PC-9 (cell line): ENCODE results near the gene NCOA5. TPM values are rescaled to one million over a fixed set of nuclear protein-coding genes. Genes with fewer than 3 reads are reported as not detected.
A peak's percentile ranks its signal among the peaks of the same experiment; 100 is the strongest.

ENCODE experiments used
- BruUV-seq: library from RNA; stranded (reverse); fragments of 400-500 nt; replicated peaks from 2 replicates; lab custom pipeline; 2021; lab: Mats Ljungman, UMichigan
- CTCF ChIA-PET: fragments of 300-600 bp; sonication (Branson Sonifier 250); formaldehyde crosslinking; loops from one replicate; lab custom pipeline; 2022; ENCODE audit warnings: antibody characterized with exemption; lab: Charles Lee
- POLR2A ChIA-PET: fragments of 300-600 bp; sonication (Branson Sonifier 250); formaldehyde crosslinking; loops from one replicate; lab custom pipeline; 2022; ENCODE audit warnings: antibody characterized with exemption; ENCODE audit not compliant: unreplicated experiment; lab: Charles Lee
- DNase-seq, 2 experiments: peaks; one replicate each; pipeline versions ENCODE4 v3.0.0 to v3.0.0-alpha.2; 2015 to 2022; ENCODE audit warnings: mixed read lengths in 1 of 2
- H2AFZ ChIP-seq: fragments of 200-600 bp; sonication (generic); 2 replicates; pipeline ENCODE4 v1.8.1; 2017; ENCODE audit warnings: antibody characterized with exemption
- H3F3A ChIP-seq: fragments of 200-600 bp; sonication (generic); 2 replicates; pipeline ENCODE4 v1.8.1; 2017; ENCODE audit warnings: antibody characterized with exemption, mild to moderate bottlenecking, low read depth; ENCODE audit not compliant: insufficient read depth
- H3K27ac ChIP-seq: fragments of 200-600 bp; sonication (generic); 2 replicates; pipeline ENCODE4 v1.6.1; 2016; ENCODE audit warnings: mixed run types
- H3K27me3 ChIP-seq: fragments of 200-600 bp; sonication (generic); 2 replicates; pipeline ENCODE4 v1.6.1; 2016; ENCODE audit warnings: low read depth, mixed run types; ENCODE audit not compliant: insufficient read depth
- H3K36me3 ChIP-seq: fragments of 200-600 bp; sonication (generic); 2 replicates; pipeline ENCODE4 v1.6.1; 2016; ENCODE audit warnings: low read depth, mixed run types
- H3K4me1 ChIP-seq: fragments of 200-600 bp; sonication (generic); replicated peaks from 2 replicates; pipeline ENCODE4 v1.6.1; 2016; ENCODE audit warnings: mixed run types; ENCODE audit not compliant: insufficient read depth
- H3K4me2 ChIP-seq: fragments of 200-600 bp; sonication (generic); 2 replicates; pipeline ENCODE4 v1.6.1; 2017; ENCODE audit warnings: mixed run types
- H3K4me3 ChIP-seq: fragments of 200-600 bp; sonication (generic); 2 replicates; pipeline ENCODE4 v1.6.1; 2016; ENCODE audit warnings: mixed run types
- H3K79me2 ChIP-seq: fragments of 200-600 bp; sonication (generic); 2 replicates; pipeline ENCODE4 v1.6.1; 2017; ENCODE audit warnings: low read depth, mixed run types
- H3K9me2 ChIP-seq: fragments of 200-600 bp; sonication (generic); 2 replicates; pipeline ENCODE4 v1.8.1; 2017; ENCODE audit warnings: mild to moderate bottlenecking; ENCODE audit not compliant: insufficient read depth
- H3K9me3 ChIP-seq: fragments of 200-600 bp; sonication (generic); 2 replicates; pipeline ENCODE4 v1.8.1; 2016; ENCODE audit warnings: low read depth; ENCODE audit not compliant: insufficient read depth
- H4K20me1 ChIP-seq: fragments of 200-600 bp; sonication (generic); 2 replicates; pipeline ENCODE4 v1.8.1; 2017; ENCODE audit not compliant: insufficient read depth
- EZH2 ChIP-seq: fragments of 200-600 bp; sonication (generic); IDR thresholded peaks from 2 replicates; pipeline ENCODE4 v1.8.0; 2017; ENCODE audit warnings: antibody characterized with exemption, low read depth
- intact Hi-C: fragments of 100-400 bp; cut with micrococcal nuclease; formaldehyde crosslinking; loops from one replicate; pipeline ENCODE4 v1.10.0; 2022; ENCODE audit not compliant: unreplicated experiment
- total RNA-seq: library from RNA; stranded (reverse); gene quantifications from 2 replicates; pipeline ENCODE4 v1.2.3, GENCODE V29; 2021
- TF ChIP-seq, protein P1 (sequence below): fragments of 200-600 bp; sonication (generic); conservative IDR thresholded peaks from 2 replicates; pipeline ENCODE4 v1.6.1; 2017; ENCODE audit warnings: mixed run types, antibody characterized with exemption, mild to moderate bottlenecking, moderate library complexity

The NCOA5 gene
- total RNA-seq, 1 experiment from 2014 or later = 28.1 TPM

DNA sequence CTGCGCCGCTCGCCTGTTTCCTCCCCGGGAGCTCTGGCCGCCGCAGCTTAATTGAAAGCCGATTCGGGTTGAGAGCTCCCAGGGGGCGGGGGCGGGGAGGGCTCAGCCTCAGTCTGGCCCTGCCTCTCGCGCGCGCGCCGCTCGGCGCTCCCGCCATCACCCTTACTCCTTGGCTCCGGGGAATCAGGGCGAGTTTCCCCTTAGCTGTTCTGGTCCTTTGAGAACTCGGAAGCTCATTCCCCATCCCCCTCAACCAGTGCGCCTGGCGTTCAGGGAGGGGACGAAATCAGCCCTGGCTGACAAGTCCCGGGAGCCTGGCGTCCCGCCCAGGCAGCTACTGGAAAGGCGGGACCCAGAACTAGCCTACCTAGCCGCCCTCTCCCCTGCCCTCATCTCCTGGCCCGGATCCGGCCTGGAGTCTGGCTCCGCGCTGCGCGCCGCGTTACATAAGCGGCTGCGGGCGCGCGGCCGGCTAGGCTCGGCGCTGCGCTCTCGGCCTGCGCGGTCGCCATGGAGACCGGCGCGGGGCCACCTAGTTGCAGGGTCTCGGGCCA lies 58.0 kb downstream of the NCOA5 start:
- Histone ChIP-seq H2AFZ (no peak overlapping the region), H3K4me3 (no peak overlapping the region), H3K36me3 (no peaks in the 10 kb centered on the region), H3K4me2 (peak overlapping the region; percentile 34; the same call in 1 of the 2 replicates), H3K9me3 (no peaks in the 10 kb centered on the region), H3K9me2 (no peaks in the 10 kb centered on the region), H3F3A (no peaks in the 10 kb centered on the region), H4K20me1 (peaks cover 17% of the 10 kb centered on the region; the same call in 1 of the 2 replicates), H3K27ac (no peak overlapping the region), H3K4me1 (no peaks in the 10 kb centered on the region), H3K79me2 (no peaks in the 10 kb centered on the region), H3K27me3 (peaks cover 64% of the 10 kb centered on the region)
- TF ChIP-seq, protein P1, sequence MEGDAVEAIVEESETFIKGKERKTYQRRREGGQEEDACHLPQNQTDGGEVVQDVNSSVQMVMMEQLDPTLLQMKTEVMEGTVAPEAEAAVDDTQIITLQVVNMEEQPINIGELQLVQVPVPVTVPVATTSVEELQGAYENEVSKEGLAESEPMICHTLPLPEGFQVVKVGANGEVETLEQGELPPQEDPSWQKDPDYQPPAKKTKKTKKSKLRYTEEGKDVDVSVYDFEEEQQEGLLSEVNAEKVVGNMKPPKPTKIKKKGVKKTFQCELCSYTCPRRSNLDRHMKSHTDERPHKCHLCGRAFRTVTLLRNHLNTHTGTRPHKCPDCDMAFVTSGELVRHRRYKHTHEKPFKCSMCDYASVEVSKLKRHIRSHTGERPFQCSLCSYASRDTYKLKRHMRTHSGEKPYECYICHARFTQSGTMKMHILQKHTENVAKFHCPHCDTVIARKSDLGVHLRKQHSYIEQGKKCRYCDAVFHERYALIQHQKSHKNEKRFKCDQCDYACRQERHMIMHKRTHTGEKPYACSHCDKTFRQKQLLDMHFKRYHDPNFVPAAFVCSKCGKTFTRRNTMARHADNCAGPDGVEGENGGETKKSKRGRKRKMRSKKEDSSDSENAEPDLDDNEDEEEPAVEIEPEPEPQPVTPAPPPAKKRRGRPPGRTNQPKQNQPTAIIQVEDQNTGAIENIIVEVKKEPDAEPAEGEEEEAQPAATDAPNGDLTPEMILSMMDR = no peak
- no peak for TF ChIP-seq EZH2
- ChIA-PET POLR2A (no interaction called here), CTCF (interaction anchor here (0.6 to 0.7 kb wide), 2 partner anchors 9 to 302 kb away, joined by 7 to 8 read pairs; no protein-coding TSS in a partner anchor)
- intact Hi-C loops = no loop called here
- BruUV-seq = no TSS peak
- no peak for DNase-seq

DNA sequence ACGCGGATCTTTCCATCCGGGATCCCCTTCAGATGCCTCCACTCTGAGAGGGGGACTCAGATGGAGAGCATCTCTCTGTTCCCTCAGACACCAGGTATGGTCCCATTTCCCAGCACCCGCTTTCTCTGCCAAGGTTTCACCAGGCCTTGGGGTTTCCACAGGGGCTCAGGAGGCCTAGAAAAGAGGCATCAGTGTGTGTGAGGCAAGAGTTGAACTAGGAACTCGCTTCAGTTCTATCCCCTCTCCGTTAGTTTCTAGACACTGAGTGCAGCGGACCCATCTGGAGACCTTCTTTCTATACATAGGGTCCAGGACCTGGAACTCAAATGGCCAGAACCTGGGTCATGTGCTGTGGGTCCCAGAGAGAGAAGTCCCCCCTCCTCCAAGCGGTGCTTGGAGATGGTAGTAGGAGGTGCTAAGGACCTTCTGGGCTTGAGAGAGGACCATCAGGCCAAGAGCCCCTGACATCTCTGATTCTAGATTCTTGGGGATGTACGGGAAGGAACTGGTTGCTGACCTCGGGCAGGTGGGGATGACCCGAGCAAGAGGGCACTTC lies 58.7 kb downstream of the NCOA5 start:
- Histone ChIP-seq H3K9me2 (no peaks in the 10 kb centered on the region), H3K36me3 (no peaks in the 10 kb centered on the region), H3F3A (no peaks in the 10 kb centered on the region), H4K20me1 (peaks cover 24% of the 10 kb centered on the region), H3K4me2 (no peak overlapping the region; the same call in 1 of the 2 replicates), H2AFZ (no peak overlapping the region), H3K9me3 (no peaks in the 10 kb centered on the region), H3K27ac (no peak overlapping the region), H3K4me3 (no peak overlapping the region), H3K4me1 (no peaks in the 10 kb centered on the region), H3K27me3 (peaks cover 57% of the 10 kb centered on the region), H3K79me2 (no peaks in the 10 kb centered on the region)
- no TSS peak for BruUV-seq
- intact Hi-C loops = no loop called here
- POLR2A ChIA-PET = no interaction called here
- TF ChIP-seq EZH2 = no peak
- TF ChIP-seq, protein P1 = no peak
- CTCF ChIA-PET = interaction anchor here (0.6 to 0.7 kb wide), 2 partner anchors 8 to 302 kb away, joined by 7 to 8 read pairs; no protein-coding TSS in a partner anchor
- DNase-seq = no peak

DNA sequence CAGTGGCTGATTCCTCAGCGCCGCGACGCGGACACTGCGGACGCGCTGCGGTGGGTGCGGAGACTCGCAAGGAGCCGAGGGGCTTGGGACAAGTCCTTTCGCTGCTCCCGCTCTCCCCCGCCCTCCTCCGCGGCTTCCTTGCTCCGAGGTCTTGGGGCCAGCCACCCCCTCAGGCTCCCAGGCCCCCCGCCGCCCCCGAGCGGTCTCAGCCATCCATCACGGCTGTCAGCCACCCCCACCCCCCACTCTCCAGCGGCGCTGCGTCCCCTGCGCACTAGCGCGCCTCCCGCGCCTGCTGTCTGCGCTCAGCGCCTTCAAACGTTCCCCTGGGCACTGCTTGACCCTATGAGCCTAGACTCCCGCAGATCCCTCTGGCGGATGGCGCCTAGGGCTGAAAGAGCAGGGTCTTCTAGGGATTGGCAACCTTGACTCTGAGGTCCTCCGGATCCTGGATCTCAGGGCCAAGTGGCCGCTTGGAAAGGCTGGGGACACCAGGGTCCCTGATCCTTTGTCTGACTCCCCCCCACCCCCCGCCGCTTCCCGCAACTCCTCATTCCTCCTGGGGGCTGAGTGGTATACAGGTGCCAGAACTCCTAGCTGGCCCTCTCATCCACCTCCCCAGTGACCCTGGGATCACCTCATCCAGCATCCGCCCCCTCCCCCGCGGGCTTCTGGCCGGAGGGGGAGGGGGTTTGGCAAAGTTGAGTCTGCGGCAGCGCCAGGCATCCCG lies 59.3 kb downstream of the NCOA5 start:
- intact Hi-C loops = no loop called here
- ChIA-PET CTCF (no interaction called here), POLR2A (no interaction called here)
- no peaks in the 10 kb centered on the region for H3K36me3 ChIP-seq
- no peak overlapping the region for H3K4me2 ChIP-seq
- DNase-seq = no peak
- H3K9me2 ChIP-seq = no peaks in the 10 kb centered on the region
- TF ChIP-seq EZH2 = no peak
- TF ChIP-seq, protein P1 = no peak
- no TSS peak for BruUV-seq
- H2AFZ ChIP-seq = no peak overlapping the region
- H3K27me3 ChIP-seq = peaks cover 51% of the 10 kb centered on the region
- peaks cover 24% of the 10 kb centered on the region for H4K20me1 ChIP-seq
- H3K4me1 ChIP-seq = no peaks in the 10 kb centered on the region
- H3K27ac ChIP-seq = no peak overlapping the region
- no peaks in the 10 kb centered on the region for H3K79me2 ChIP-seq
- H3K4me3 ChIP-seq = no peak overlapping the region
- no peaks in the 10 kb centered on the region for H3F3A ChIP-seq
- no peaks in the 10 kb centered on the region for H3K9me3 ChIP-seq
